Activated CD4-positive, alpha-beta T cell treated with anti-CD3 and anti-CD28 coated beads, Interleukin-2, amount 50 U/mL, for 48 hours (primary cell): ENCODE data around the gene FGL2.
"Not testable (repeated sequence)": the region's sequence is repeated elsewhere in the genome, so short reads cannot be mapped to it uniquely, and the experiment has no call there.

Source experiments
- DNase-seq, 2 experiments: peaks; one replicate each; pipeline ENCODE4 v3.0.0-alpha.2; 2020

The FGL2 gene

GRCh38 chr7:77154917-77155464 is 44.6 kb downstream of the FGL2 start:
- DNase-seq: not testable (repeated sequence)

GRCh38 chr7:77152232-77152631 is 47.4 kb downstream of the FGL2 start:
- DNase-seq: not testable (repeated sequence)
